Neural cell (in vitro differentiated cells): ENCODE data around the gene SENP8.

ENCODE experiments used
- EP300 ChIP-seq: fragments of 450-650 bp; conservative IDR thresholded peaks from 2 replicates; pipeline ENCODE4 v1.6.1; 2014; ENCODE audit warnings: antibody characterized with exemption, mild to moderate bottlenecking, moderate library complexity; ENCODE audit not compliant: poor library complexity, severe bottlenecking
- POLR2AphosphoS5 ChIP-seq: IDR thresholded peaks from 2 replicates; pipeline ENCODE4 v1.6.1; 2012
- TF ChIP-seq, protein P1 (sequence below): fragments of 450-650 bp; IDR thresholded peaks from 2 replicates; pipeline ENCODE4 v1.5.1; 2014; ENCODE audit warnings: antibody characterized with exemption, mild to moderate bottlenecking, moderate library complexity; ENCODE audit not compliant: poor library complexity, severe bottlenecking

DNA sequence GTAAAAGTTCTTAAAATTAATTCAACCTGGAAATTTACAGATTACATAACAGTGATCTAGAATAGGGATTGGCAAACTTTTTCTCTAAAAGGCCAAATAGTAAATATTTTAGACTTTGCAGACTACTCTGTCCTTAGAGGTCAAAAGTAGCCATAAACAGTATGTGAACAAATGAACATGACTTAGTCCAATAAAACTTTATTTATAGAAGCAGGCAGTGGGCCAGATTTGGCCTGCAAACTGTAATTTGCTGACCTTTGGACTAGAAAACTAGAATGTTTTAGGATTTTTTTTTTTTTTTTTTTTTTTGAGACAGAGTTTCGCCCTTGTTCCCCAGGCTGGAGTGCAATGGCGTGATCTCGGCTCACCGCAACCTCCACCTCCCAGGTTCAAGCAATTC is 12.1 kb downstream of the SENP8 start:
- TF ChIP-seq, protein P1, sequence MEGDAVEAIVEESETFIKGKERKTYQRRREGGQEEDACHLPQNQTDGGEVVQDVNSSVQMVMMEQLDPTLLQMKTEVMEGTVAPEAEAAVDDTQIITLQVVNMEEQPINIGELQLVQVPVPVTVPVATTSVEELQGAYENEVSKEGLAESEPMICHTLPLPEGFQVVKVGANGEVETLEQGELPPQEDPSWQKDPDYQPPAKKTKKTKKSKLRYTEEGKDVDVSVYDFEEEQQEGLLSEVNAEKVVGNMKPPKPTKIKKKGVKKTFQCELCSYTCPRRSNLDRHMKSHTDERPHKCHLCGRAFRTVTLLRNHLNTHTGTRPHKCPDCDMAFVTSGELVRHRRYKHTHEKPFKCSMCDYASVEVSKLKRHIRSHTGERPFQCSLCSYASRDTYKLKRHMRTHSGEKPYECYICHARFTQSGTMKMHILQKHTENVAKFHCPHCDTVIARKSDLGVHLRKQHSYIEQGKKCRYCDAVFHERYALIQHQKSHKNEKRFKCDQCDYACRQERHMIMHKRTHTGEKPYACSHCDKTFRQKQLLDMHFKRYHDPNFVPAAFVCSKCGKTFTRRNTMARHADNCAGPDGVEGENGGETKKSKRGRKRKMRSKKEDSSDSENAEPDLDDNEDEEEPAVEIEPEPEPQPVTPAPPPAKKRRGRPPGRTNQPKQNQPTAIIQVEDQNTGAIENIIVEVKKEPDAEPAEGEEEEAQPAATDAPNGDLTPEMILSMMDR = no peak
- TF ChIP-seq EP300 (no peak), POLR2AphosphoS5 (no peak)
